ENCODE results near the gene LCK. TPM values are rescaled to one million over a fixed set of nuclear protein-coding genes. Genes with fewer than 3 reads are reported as not detected.

Gene LCK
- total and polyA plus RNA-seq, 2 donors (not counting 3 experiments of a cell fraction or from before 2014, with no cell fraction given): 0.06 TPM; not detected in 1

DNA sequence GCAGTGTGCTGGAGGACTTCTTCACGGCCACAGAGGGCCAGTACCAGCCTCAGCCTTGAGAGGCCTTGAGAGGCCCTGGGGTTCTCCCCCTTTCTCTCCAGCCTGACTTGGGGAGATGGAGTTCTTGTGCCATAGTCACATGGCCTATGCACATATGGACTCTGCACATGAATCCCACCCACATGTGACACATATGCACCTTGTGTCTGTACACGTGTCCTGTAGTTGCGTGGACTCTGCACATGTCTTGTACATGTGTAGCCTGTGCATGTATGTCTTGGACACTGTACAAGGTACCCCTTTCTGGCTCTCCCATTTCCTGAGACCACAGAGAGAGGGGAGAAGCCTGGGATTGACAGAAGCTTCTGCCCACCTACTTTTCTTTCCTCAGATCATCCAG is 34.6 kb downstream of the LCK start:
- H3K9ac ChIP-seq (replicated peaks; ENCODE audit: extremely low read depth, insufficient read depth, low read length): no peak overlapping the region
- no peaks in the 10 kb centered on the region for H3K9me1 ChIP-seq (replicated peaks; ENCODE audit: control insufficient read depth, extremely low read depth, insufficient read depth, low read length)
- H3K27ac ChIP-seq (ENCODE audit: insufficient read depth, low read depth, low read length): no peak overlapping the region
- no peak overlapping the region for H2AFZ ChIP-seq (ENCODE audit: low read depth, low read length)
- FAIRE-seq: no peak
- H3K4me3 ChIP-seq (replicated peaks in 1 of 3; ENCODE audit: insufficient read depth in 1 of 3, low read depth in 1 of 3, low read length in 3 of 3): no peak overlapping the region
- ChIA-PET CTCF (no interaction called here), POLR2A (no interaction called here)
- H4K20me1 ChIP-seq (replicated peaks; ENCODE audit: control insufficient read depth, extremely low read depth, insufficient read depth, low read length): no peaks in the 10 kb centered on the region
- intact Hi-C loops (cut with micrococcal nuclease) (no loop called here), dilution Hi-C loops (cut with MboI; ENCODE audit: extremely low pct_ligation_motif_present, low sequenced_read_pairs) (no loop called here)
- no peak overlapping the region for H3K4me2 ChIP-seq (ENCODE audit: insufficient read depth, low read length)
- H3K4me1 ChIP-seq (ENCODE audit: control insufficient read depth, extremely low read depth, insufficient read depth, low read length): no peaks in the 10 kb centered on the region
- no peaks in the 10 kb centered on the region for H3K36me3 ChIP-seq (ENCODE audit: control insufficient read depth in 2 of 2, extremely low read depth in 1 of 2, insufficient read depth in 2 of 2, low read length in 2 of 2)
- no TSS peak for BruUV-seq (replicated peaks)
- TF ChIP-seq POLR2AphosphoS5 (IDR thresholded peaks at IDR 0.05; ENCODE audit: insufficient read depth, low read depth, low read length): no peak
- H3K27me3 ChIP-seq (ENCODE audit: control insufficient read depth in 2 of 2, insufficient read depth in 2 of 2, low read length in 2 of 2): no peaks in the 10 kb centered on the region
- no peaks in the 10 kb centered on the region for H3K79me2 ChIP-seq (ENCODE audit: control insufficient read depth, insufficient read depth, low read length)
- no peak for DNase-seq (ENCODE audit: low read depth, low spot score)
- H3K9me3 ChIP-seq (replicated peaks; ENCODE audit: control insufficient read depth, insufficient read depth, low read length): no peaks in the 10 kb centered on the region

DNA sequence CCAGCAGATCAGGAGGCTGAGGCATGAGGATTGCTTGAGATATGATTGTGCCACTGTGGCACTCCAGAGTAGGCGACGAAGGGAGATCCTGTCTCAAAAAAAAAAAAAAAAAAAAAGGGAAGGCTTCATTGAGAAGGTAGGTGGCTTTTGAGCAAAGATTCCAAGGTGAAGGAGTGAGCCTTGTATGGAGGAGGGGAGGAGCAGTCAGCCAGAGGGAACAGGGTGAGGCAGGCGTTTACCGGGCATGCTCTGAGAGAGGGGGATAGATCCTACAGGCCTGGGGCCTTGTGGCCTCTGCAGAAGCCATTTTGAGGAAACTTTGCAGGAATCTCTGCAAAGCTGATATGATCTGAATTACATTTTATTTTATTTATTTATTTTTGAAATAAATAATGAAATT is 35.7 kb downstream of the LCK start:
- Histone ChIP-seq H3K9me3 (replicated peaks; ENCODE audit: control insufficient read depth, insufficient read depth, low read length) (no peaks in the 10 kb centered on the region), H3K9me1 (replicated peaks; ENCODE audit: control insufficient read depth, extremely low read depth, insufficient read depth, low read length) (no peaks in the 10 kb centered on the region), H3K4me1 (ENCODE audit: control insufficient read depth, extremely low read depth, insufficient read depth, low read length) (peaks cover 9% of the 10 kb centered on the region), H3K36me3 (ENCODE audit: control insufficient read depth in 2 of 2, extremely low read depth in 1 of 2, insufficient read depth in 2 of 2, low read length in 2 of 2) (no peaks in the 10 kb centered on the region), H3K79me2 (ENCODE audit: control insufficient read depth, insufficient read depth, low read length) (no peaks in the 10 kb centered on the region), H3K9ac (replicated peaks; ENCODE audit: extremely low read depth, insufficient read depth, low read length) (no peak overlapping the region), H3K4me2 (ENCODE audit: insufficient read depth, low read length) (no peak overlapping the region), H4K20me1 (replicated peaks; ENCODE audit: control insufficient read depth, extremely low read depth, insufficient read depth, low read length) (no peaks in the 10 kb centered on the region), H2AFZ (ENCODE audit: low read depth, low read length) (no peak overlapping the region), H3K27me3 (ENCODE audit: control insufficient read depth in 2 of 2, insufficient read depth in 2 of 2, low read length in 2 of 2) (no peaks in the 10 kb centered on the region), H3K27ac (ENCODE audit: insufficient read depth, low read depth, low read length) (no peak overlapping the region), H3K4me3 (replicated peaks in 1 of 3; ENCODE audit: insufficient read depth in 1 of 3, low read depth in 1 of 3, low read length in 3 of 3) (no peak overlapping the region)
- ChIA-PET POLR2A (no interaction called here), CTCF (interaction anchor here (0.7 to 1.1 kb wide), 2 partner anchors 16 to 107 kb away, joined by 3 read pairs; partner anchors contain the start of gene TXLNA)
- no peak for DNase-seq (ENCODE audit: low read depth, low spot score)
- dilution Hi-C loops (cut with MboI; ENCODE audit: extremely low pct_ligation_motif_present, low sequenced_read_pairs): no loop called here
- no TSS peak for BruUV-seq (replicated peaks)
- TF ChIP-seq, protein P1, sequence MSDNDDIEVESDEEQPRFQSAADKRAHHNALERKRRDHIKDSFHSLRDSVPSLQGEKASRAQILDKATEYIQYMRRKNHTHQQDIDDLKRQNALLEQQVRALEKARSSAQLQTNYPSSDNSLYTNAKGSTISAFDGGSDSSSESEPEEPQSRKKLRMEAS (IDR thresholded peaks at IDR 0.05; ENCODE audit: insufficient read depth, insufficient read length): no peak
- TF ChIP-seq, protein P2, sequence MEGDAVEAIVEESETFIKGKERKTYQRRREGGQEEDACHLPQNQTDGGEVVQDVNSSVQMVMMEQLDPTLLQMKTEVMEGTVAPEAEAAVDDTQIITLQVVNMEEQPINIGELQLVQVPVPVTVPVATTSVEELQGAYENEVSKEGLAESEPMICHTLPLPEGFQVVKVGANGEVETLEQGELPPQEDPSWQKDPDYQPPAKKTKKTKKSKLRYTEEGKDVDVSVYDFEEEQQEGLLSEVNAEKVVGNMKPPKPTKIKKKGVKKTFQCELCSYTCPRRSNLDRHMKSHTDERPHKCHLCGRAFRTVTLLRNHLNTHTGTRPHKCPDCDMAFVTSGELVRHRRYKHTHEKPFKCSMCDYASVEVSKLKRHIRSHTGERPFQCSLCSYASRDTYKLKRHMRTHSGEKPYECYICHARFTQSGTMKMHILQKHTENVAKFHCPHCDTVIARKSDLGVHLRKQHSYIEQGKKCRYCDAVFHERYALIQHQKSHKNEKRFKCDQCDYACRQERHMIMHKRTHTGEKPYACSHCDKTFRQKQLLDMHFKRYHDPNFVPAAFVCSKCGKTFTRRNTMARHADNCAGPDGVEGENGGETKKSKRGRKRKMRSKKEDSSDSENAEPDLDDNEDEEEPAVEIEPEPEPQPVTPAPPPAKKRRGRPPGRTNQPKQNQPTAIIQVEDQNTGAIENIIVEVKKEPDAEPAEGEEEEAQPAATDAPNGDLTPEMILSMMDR (IDR thresholded peaks at IDR 0.05; ENCODE audit: extremely low read depth in 1 of 2, insufficient read depth in 1 of 2, low read depth in 1 of 2, low read length in 2 of 2): no peak
- TF ChIP-seq POLR2AphosphoS5 (IDR thresholded peaks at IDR 0.05; ENCODE audit: insufficient read depth, low read depth, low read length) (no peak), JUN (IDR thresholded peaks at IDR 0.05; ENCODE audit: borderline replicate concordance, insufficient read depth, insufficient read length, low read depth) (no peak), MYC (IDR thresholded peaks at IDR 0.05; ENCODE audit: low read depth, low read length) (no peak), POLR2A (IDR thresholded peaks at IDR 0.05; ENCODE audit: low read depth, low read length) (no peak)
- no peak for FAIRE-seq
- intact Hi-C loops (cut with micrococcal nuclease): no loop called here
